GM18526 (cell line): Measurements from ENCODE around the gene STARD10.

Experiments used
- POLR2A ChIP-seq: IDR thresholded peaks from 3 replicates; pipeline ENCODE4 v1.6.1; 2011; ENCODE audit not compliant: insufficient read length; ENCODE audit errors: extremely low read depth

Gene STARD10

DNA sequence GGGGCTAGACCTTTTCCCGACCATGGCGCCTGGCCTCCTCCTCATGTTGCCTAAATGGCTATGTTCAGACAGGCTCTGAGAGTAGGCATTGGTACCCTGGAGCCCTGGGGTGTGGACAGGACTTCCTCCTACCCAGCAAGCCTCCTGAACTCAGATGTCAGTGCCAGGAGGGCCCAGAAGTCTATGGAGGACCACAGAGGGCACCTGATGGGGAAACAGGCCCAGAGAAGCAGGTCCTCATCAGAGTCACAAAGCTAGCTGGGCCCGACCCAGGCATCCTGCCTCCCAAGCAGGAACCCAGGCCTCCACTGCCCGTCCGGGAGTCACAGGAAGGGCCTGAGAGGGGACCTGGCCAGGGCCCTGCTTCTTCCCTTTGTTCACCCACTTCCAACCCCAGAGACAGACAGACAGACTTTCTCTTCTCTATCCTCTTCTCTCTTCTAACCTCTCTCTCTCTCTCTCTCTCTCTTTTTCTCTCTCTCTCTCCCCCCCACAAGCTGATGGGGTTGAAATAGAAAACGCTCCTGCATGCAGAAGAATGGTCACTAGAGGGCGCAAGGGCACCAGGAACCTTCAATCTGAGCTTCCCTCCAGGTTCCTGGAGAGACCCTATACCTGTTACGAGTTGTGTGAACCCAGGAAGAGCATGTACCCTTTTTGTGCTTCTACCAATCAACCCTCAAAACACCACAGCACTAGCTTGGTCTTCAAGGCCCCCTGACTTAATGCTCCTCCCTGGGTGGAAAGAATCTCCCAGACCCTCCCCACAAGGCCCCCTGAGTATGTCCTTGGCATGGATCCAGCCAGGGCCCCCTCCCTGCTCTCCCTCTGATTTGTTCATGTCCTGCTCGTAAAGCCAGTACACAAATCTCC, 68.8 kb downstream of the STARD10 start:
- TF ChIP-seq POLR2A, result no peak

DNA sequence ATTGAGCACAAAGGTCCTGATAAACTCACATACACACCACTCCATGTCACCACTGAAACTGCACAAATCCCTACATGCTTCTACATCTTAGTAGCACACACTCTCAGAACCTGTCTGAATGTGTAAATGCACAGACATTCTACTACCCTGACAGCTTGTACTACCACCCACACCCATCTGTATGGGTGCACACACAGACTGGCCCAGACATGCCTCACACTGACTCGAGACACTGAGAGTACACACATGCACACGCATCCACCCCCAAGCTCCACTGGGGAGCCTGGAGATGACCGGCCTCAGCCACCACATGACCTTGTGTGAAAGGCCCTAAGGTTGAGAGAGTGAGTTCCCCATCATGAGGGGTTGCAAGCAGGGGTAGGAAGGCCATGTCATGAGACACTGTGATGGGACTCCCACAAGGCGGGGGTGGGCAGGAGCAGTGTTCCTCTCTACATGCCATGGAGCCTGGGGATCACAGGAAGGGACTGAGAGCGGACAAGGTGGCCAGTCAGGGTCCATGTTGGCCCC, 69.8 kb downstream of the STARD10 start:
- TF ChIP-seq POLR2A, result no peak

DNA sequence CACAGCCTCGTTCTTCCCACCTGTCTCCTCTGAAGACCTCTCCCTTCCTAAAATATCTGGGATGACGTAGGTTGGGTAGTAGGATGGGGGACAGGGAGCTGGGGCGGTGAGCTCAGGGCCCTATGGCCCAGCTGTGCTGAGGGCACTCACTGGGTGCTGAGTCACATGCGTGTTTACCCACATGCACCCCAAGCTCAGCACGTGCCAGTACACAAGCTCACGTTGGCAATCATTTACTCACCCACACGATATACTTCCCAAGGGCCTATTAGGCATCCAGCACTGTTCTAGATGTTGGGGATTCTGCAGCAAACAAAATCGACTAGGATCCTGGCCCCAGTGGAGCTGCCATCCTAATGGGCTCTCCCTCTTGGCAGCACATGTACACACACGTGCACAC, 70.3 kb downstream of the STARD10 start:
- TF ChIP-seq POLR2A, result no peak

DNA sequence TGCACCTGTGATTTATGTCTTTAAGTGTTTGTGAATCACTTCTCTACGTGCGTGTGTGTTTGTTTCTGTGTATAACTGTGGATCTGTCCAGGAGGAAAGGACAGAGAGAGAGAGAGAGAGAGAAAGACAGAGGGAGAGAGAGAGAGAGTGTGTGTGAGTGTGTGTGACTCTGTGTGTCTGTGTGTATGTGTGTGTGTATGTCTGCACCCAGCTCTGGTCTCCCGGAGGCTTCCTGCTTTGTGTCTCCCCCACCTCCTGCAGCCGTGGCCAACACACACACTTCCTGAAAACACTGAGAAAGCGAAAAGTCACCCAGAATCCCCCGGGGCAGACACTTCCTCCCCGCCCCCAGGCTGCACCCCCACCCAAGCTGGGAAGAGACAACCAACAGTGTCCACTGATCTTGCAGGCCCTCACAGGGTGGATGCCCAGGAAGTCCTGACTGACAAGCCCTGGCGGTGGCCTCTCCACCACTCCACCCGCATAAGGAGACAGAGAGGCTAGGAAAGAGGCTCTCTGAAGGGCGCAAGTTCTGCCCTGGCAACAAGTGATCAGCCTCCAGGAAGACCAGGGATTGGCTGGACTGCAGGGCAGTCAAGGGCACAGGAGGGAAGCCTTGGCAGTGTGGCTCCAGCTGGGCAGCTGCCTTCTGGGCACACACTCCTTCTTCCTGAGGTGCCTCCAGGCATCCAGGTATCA, 71.6 kb downstream of the STARD10 start:
- peak; percentile 57 for TF ChIP-seq POLR2A

DNA sequence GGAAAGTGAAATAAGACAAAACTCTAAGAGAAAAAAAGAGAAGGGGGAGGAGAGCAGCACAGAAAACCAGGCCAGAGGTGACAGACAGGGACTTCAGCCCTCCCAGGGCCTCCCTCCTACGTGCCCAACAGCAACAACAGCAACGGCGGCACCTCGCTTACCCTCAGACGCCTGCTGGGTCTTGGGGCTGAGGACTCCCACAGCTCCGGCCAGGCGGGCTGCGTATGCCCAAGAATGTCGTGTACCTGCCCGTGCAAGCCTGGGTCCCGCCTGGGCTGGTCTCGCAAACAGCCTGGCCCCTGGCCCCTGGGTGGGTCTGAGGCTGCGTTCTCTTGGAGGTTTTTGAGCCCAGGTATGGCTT, 72.2 kb downstream of the STARD10 start:
- TF ChIP-seq POLR2A, result no peak

DNA sequence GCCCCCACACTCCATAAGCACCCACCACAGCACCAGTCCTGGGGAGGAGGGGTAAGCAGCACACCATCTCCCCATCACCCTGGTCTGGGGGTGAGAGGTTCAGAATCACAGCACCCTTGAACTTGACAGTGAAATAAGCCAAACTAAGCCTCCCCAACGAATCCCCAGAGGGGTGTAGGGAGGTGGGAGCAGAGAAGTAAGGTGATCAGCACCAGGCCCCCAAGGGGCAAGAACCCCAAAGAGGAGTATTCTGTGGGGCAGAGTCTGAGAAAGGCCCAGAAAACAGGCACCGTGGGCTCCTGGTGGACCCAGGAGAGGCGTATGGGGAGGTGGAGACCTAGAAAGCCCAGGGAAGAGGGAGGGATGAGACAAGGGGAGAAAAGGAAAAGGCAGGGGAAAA, 72.6 kb downstream of the STARD10 start:
- no peak for TF ChIP-seq POLR2A

DNA sequence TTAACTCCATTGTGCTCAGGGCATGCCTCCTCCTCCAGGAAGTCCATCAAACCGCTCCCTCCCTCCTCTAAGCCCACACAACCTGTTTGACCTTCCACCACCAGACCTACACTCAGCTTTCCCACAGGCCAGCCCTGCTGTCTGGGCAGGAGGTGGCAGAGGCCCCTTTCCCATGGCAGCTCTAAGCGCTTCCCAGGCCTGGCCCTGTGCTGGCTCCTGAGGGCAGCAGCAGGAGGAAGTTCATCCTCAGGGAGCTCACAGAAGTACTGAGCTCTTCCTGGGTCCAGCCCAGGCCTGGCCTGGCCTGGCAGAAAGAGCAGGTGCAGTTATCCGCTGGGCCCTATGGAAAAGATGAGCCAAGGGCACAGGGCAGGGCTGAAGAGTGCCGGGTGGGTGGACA, 73.1 kb downstream of the STARD10 start:
- TF ChIP-seq POLR2A, result no peak

DNA sequence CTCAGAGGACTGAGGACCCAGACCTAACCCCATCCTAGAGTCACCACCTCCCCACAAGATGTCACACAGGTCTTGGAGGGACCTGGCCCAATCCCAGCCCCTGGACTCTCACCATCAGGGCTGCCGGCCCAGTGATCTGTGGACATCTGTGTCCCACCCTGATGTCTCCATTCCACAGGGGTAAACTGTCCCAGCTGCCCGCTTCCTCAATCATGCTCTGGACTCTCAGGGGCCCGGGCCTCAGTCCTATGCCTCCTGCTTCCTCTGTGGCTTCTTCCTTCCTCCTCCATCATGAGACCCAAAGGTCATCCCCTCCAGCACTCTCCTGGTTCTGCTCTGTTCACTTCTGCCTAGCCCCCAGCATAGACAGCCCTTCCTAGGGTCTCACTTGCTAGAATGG, 73.8 kb downstream of the STARD10 start:
- no peak for TF ChIP-seq POLR2A

DNA sequence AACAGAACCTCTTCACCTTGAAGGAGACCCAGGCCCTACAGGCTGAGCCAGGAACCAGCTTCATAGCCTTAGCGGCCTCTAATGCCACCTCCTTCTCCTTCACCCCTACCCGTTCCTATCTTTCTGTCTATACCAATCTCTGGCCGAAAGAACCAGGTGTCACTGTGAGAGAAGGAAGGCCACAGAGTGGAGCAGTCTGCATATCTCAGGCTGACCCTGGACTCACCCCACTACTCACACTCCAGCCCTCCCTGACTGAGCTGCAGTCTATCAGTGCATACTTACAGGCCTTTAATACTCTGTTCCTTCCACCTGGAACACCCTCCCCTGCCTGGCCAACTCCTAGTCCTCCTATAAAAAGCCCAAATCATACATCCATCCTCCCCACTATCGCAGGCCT, 74.3 kb downstream of the STARD10 start:
- no peak for TF ChIP-seq POLR2A

DNA sequence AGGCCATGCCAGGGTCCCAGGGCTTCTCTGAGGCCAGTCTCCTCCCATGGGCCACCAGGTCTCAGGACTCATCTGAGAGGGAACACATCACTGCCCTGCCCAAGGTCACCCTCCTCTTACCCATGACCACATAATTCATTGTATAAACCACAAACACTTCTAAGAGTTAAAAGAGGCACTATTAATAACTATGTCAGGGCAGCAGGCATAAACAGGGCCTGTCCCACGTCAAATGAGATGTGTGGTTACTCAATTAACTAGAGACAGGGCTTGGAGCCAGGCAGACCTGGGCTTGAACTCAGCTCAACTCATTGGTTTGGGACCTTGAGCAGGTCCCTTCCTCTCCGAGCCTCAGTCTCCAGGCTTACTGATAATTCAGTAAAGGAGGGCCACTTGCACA, 74.7 kb downstream of the STARD10 start:
- no peak for TF ChIP-seq POLR2A

DNA sequence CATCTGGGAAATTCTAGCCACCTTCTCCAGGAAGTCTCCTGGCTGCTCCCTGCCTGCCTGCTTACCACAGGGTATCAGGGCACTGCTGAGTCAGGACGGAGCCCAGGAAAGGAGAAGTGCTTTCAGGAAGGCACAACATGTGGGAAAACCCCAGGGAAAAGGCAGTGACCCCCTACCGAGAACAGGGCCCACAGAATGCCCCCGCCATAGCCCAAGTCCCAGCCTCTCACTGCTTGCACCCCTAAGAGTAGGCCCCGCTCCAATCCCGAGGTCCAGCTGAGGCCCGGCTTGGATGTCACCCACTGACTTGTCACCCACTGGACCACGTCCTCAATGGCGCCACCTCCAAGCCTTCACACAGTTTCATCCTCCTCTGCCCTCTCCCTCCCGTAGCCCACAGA, 75.7 kb downstream of the STARD10 start:
- no peak for TF ChIP-seq POLR2A

DNA sequence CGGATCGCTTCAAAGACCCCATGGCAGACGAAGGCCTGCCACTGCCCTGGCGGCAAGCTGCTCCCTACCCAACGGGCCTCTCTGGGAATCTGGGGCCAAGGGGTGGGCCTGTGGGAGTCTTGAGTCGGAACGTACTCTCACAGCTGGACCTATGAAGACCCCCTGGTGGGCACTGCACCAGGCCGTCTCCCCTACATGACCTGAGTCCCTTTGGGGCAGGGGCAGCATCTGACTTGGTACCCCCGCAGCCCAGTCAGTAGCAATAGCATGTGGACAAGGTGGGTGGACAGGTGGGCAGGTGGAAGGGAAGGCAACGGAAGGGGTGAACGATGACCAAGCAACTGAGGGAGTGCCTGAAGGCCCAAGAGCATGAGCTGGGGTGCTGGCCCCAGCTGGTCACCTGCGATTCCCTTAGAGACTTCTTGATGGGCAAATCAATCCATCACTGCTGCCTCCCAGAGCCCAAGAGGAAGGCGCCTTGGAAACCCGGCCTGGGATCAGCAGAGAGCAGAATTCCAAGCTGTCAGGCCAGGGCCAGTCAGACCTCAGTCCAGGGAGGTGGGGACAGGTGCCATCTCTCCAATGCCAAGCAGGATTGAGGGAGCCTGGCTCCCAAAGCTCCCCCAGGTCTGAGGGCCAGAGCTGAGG, 76.9 kb downstream of the STARD10 start:
- no peak for TF ChIP-seq POLR2A

DNA sequence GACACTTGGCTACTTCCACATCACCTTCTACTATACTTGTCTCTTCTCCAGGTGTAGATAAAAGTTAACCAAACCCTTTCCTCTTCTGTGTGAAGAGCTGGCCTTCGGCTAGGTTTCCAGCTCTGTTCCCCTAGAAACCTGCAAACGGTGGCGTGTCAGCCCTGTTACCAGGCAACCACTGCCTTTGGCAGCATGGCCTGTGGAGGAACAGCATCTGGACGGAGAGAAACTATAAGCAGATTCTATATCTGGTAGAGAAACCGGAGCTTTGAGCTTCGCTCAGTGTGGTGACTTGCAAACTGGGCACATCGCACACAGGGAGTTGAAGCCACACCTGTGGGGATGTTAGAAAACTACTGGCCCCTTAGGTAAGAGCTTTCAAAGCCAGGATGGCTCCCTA, 77.6 kb downstream of the STARD10 start:
- no peak for TF ChIP-seq POLR2A

DNA sequence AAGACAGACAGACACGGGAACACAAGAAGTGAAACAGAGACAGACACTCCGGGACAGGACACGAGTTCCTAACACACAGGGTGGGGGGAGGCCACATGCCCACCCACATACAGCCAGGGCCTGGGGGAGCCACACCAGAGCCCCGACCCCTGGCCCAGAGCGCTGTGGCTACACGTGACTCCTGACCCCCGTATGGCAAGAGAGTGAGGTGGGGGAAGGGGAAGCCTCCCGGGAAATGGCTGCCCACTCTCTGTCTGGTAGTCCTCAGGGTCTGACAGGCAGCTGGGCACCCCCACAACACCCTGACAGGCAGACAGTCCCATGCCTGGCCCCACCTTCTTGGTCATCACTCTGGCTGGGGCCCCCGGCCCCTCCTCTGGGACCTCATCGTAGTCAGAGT, 81.0 kb downstream of the STARD10 start:
- no peak for TF ChIP-seq POLR2A

DNA sequence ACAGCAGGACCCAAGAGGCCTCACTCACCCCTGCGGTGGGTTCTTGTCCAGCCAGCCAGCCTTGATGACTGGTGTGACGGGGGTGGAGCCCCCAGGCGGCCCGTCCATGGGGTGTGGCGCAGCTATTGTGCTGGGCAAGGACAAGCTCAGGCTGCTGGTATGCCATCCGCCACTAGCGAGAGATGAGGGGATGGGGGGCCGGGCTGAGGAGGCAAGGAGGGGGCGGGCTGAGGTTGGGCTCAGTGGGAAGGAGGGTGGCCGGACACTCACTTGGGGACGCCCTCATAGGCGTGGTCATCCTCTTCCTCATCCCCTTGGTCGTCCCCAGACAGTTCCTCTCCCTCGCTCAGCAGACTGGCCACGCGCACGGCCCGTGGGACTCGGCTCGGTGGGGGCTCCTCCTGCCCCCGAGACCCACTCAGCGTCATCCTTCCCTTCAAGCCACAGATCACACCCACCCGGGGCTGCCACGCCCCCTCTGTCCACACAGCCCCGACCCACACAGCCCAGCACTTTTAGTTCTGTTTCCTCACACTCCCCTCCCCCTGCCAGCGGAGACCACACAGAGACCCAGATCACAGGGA, 81.6 kb downstream of the STARD10 start:
- TF ChIP-seq POLR2A, result no peak
